GM18951 (cell line): ENCODE data around the gene KCTD13.
"Not testable (repeated sequence)": the region's sequence is repeated elsewhere in the genome, so short reads cannot be mapped to it uniquely, and the experiment has no call there.

Experiments
- POLR2A ChIP-seq: IDR thresholded peaks from 4 replicates; pipeline ENCODE4 v1.6.1; 2011; ENCODE audit warnings: mild to moderate bottlenecking; ENCODE audit not compliant: insufficient read length, insufficient read depth; ENCODE audit errors: extremely low read depth
- in situ Hi-C: fragments of 300-500 bp; cut with MboI; formaldehyde crosslinking; loops from one replicate; pipeline ENCODE4 v1.12.0; 2022; ENCODE audit warnings: low sequenced_read_pairs, mixed read lengths, inconsistent platforms; ENCODE audit not compliant: unreplicated experiment

Gene KCTD13

GRCh38 chr16:29926711-29927052, 656 bp upstream of the KCTD13 start:
- in situ Hi-C loops = no loop called here

GRCh38 chr16:29925105-29925756, 795 bp downstream of the KCTD13 start:
- TF ChIP-seq POLR2A = no peak
- in situ Hi-C loops = no loop called here

More at GRCh38 chr16:29926711-29927052, 656 bp upstream of the KCTD13 start:
- no peak for TF ChIP-seq POLR2A

- in situ Hi-C loops = no loop called here
- no peak for TF ChIP-seq POLR2A
Measured at GRCh38 chr16:29922986-29923501, 3.0 kb downstream of the KCTD13 start.

DNA sequence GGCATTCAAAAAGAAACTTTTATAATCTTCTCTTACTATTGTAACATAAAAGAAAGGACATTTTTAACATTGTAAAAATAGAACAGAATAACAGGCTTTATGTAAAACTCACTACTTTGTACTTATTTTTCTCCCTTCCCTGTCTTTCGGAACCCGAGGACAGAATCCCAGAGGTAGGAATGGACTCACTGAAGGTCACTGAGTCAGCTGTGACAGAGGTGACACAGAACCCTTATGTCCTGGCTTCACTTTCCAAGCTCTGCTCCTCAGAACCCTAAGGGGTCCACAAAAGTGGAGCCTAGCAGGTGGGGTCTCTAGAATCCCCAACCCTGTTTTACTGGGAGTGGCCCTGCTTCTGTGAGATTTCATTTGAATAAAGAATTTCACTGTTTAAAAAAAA, 3.7 kb downstream of the KCTD13 start:
- in situ Hi-C loops = no loop called here
- no peak for TF ChIP-seq POLR2A

DNA sequence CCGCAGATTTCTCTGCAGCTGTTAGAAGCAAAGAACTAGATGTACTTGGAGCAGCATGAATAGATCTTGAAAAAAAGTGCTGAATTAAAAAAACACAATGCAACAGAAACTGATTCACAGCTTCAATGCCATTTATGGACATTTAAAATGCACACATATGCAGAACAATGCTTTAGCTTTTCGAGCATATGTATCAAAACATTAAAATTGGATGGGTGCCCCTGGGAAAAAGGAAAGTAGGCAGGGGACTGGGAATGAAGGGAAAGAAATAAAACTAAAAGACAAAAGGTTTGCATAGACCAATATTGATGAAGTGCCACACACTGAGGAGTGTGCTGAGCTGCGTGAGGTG, 5.0 kb downstream of the KCTD13 start:
- in situ Hi-C loops = no loop called here
- TF ChIP-seq POLR2A = no peak

- TF ChIP-seq POLR2A = no peak
- in situ Hi-C loops = no loop called here
Measured at GRCh38 chr16:29920288-29921033, 5.6 kb downstream of the KCTD13 start.

DNA sequence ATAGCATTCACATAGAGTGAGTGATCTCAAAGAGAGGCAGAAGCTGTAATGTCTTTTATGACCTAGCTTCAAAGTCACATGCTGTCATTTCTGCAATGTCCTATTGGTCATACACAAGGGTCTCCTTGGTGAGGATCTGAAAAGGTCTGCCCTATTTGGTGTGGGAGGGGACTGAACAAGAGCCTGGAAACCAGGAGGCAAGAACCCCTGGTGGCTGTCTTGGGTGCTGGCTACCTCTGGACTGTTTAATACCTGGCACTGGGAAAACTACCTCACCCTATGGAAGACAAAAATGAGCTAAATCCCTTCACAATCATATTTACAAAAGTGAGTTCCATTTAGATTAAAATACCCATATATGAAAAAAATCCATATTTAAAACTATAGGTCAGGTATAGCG, 9.0 kb downstream of the KCTD13 start:
- no peak for TF ChIP-seq POLR2A
- in situ Hi-C loops = no loop called here

DNA sequence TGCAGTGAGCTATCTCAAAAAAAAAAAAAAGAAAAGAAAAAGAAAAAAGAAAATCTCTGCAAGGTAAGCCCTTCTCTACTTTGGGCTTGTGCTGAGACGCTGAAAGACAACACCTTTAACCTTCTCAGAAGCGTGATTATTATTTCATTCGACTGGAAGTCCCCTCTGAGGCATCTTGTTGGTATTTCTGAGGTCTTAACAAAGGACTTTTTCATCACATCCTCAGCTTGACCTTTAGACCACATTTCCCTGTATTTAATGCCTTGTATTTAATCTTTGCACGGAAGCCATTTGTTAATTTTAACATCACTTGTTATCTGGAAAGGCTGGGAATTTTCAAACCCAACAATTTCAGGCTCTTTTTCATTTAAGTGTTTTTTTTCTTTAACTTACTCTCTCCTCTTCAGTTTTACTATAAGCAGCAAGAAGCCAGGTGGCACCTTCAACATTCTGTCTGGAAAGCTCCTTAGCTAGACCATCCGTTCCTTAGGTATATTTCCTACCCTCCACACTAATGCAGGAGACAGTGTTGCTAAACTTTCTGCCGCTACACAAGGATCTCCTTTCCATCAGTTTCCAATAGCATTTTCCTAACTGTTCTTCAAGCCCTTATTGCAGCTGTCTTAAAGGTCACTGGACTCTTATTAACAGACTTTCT, 10.3 kb downstream of the KCTD13 start:
- in situ Hi-C loops = no loop called here
- TF ChIP-seq POLR2A = no peak

DNA sequence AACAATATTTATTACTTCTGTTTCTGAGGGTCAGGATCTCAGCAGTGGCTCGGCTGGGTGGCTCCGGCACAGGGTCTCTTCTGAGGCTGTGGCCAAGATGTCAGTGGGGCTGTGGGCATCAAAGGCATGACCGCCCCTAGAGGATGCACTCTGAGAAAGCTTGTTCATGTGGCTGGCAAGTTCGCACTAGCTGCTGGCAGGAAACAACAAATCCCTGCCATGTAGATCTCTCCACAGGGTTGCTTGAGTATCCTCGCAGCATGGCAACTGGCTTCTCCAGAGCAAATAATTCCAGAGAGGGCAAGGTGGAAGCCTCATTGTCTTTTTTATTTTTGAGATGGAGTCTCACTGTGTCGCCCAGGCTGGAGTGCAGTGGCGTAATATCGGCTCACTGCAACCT, 12.5 kb downstream of the KCTD13 start:
- in situ Hi-C loops = no loop called here

DNA sequence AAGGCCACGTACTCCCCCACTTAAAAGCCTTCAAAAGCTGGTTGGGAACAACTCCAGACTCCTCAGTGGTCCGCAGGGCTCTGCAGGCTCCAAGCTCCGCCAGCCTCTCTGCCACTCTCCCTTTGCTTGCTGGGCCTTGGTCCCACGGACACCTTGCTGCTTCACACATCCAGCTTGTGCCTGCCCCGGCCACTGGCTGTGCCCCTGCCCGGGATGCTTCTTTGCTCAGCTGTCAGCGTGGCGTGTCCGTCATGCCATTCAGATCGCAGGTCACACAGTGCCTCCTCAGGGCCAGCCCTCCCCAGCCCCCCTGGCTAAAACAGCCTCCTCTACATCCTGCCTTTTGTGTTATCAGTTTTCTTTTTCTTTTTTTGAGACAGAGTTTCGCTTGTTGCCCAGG, 13.9 kb downstream of the KCTD13 start:
- in situ Hi-C loops = no loop called here

More for the DNA sequence above, 12.5 kb downstream of the KCTD13 start:
- TF ChIP-seq POLR2A = no peak

DNA sequence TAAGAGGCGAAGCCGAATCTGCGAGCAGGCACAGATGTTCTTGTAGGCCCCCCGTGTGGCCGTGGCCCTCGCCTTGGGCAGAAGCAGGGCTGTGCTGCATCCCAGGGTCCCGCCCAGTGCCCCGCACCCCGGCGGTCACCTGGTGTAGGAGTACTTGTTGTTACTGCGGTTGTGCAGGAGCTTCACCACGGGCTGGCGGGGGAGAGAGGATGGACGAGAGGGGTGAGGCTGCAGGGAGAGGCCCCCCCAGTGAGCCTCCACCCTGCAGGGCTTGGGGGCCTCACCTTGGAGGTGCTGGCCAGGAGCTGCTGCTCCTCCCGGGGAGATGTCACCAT, 14.4 kb downstream of the KCTD13 start:
- in situ Hi-C loops = no loop called here
- TF ChIP-seq POLR2A = no peak

More for the DNA sequence above, 13.9 kb downstream of the KCTD13 start:
- no peak for TF ChIP-seq POLR2A

GRCh38 chr16:29910819-29911675, 15.0 kb downstream of the KCTD13 start:
- no peak for TF ChIP-seq POLR2A
- in situ Hi-C loops = no loop called here

DNA sequence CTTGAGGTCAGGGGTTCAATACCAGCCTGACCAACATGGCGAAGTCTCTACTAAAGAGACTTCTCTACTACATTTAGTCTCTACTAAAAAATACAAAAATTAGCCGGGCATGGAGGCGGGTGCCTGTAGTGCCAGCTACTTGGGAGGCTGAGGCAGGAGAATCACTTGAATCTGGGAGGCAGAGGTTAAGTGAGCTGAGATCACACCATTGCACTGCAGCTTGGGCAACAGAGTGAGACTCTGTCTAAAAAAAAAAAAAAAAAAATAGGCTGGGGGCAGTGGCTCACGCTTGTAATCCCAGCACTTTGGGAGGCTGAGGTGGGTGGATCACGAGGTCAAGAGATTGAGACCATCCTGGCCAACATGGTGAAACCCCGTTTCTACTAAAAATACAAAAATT, 16.2 kb downstream of the KCTD13 start:
- in situ Hi-C loops = not testable (repeated sequence)
